CD4-positive, alpha-beta memory T cell (primary cell): Measurements from ENCODE around the gene AKAP13. TPM values are rescaled to one million over a fixed set of nuclear protein-coding genes. Genes with fewer than 3 reads are reported as not detected.

Source experiments
- CTCF ChIA-PET: fragments of 350-600 bp; sonication (Branson Sonifier 250); formaldehyde crosslinking; loops from one replicate; lab custom pipeline; 2021; ENCODE audit warnings: inconsistent platforms; ENCODE audit not compliant: partially characterized antibody; lab: Charles Lee
- POLR2A ChIA-PET: fragments of 350-600 bp; sonication (Branson Sonifier 250); formaldehyde crosslinking; loops from one replicate; lab custom pipeline; 2021; ENCODE audit not compliant: partially characterized antibody; lab: Charles Lee
- DNase-seq, 5 donors: peaks; one replicate each; pipeline versions ENCODE4 v3.0.0 to v3.0.0-alpha.2; 2020 to 2022; ENCODE audit warnings: mixed read lengths in 1 of 5
- H3K27ac ChIP-seq: one replicate; pipeline ENCODE4 v1.7.0; 2013; ENCODE audit warnings: low read depth, low read length
- H3K27me3 ChIP-seq: 2 replicates; pipeline ENCODE4 v1.7.0; 2013; ENCODE audit warnings: mild to moderate bottlenecking, low read length, moderate library complexity; ENCODE audit not compliant: insufficient read depth
- H3K36me3 ChIP-seq: 2 replicates; pipeline ENCODE4 v1.7.0; 2013; ENCODE audit warnings: mild to moderate bottlenecking, low read length, moderate library complexity; ENCODE audit not compliant: insufficient read depth
- H3K4me1 ChIP-seq: 2 replicates; pipeline ENCODE4 v1.7.0; 2013; ENCODE audit warnings: mild to moderate bottlenecking, low read length, moderate library complexity; ENCODE audit not compliant: insufficient read depth
- H3K4me3 ChIP-seq, 2 donors: one replicate each; pipeline ENCODE4 v1.7.0; 2013; ENCODE audit warnings: low read length in 2 of 2, mild to moderate bottlenecking in 1 of 2
- H3K9me3 ChIP-seq, 2 donors: one replicate each; pipeline ENCODE4 v1.7.0; 2013; ENCODE audit warnings: low read length in 2 of 2, control low read depth in 1 of 2; ENCODE audit not compliant: control insufficient read depth in 1 of 2
- H3K27ac Mint-ChIP-seq, 7 donors: one replicate each; pipeline ENCODE4 v1.8.0; 2020 to 2021; ENCODE audit warnings: mixed read lengths in 7 of 7, mild to moderate bottlenecking in 6 of 7, inconsistent platforms in 3 of 7, moderate library complexity in 3 of 7
- H3K27me3 Mint-ChIP-seq, 2 donors: one replicate each; pipeline ENCODE4 v1.8.0; 2020 to 2021; ENCODE audit warnings: mixed read lengths in 2 of 2
- H3K36me3 Mint-ChIP-seq, 2 donors: one replicate each; pipeline ENCODE4 v1.8.0; 2020 to 2021; ENCODE audit warnings: mixed read lengths in 2 of 2, inconsistent platforms in 1 of 2, mild to moderate bottlenecking in 1 of 2
- H3K4me1 Mint-ChIP-seq, 4 donors: one replicate each; pipeline ENCODE4 v1.8.0; 2020 to 2021; ENCODE audit warnings: mixed read lengths in 4 of 4, mild to moderate bottlenecking in 1 of 4
- H3K4me3 Mint-ChIP-seq, 8 donors: one replicate each; pipeline ENCODE4 v1.8.0; 2020 to 2021; ENCODE audit warnings: mixed read lengths in 8 of 8, mild to moderate bottlenecking in 7 of 8, moderate library complexity in 6 of 8, inconsistent platforms in 3 of 8
- H3K9me3 Mint-ChIP-seq, 8 donors: one replicate each; pipeline ENCODE4 v1.8.0; 2020 to 2021; ENCODE audit warnings: mixed read lengths in 8 of 8, mild to moderate bottlenecking in 5 of 8, inconsistent platforms in 3 of 8, moderate library complexity in 1 of 8
- intact Hi-C: fragments of 100-400 bp; cut with micrococcal nuclease; formaldehyde crosslinking; loops from one replicate; pipeline ENCODE4 v1.15.1; 2023
- polyA plus RNA-seq, 2 donors: library from polyadenylated mRNA; unstranded; fragments of 300-500 nt; fragmentation: Illumina TruSeq; gene quantifications; one replicate each; pipeline ENCODE4 v1.2.3, GENCODE V29; 2021
- total RNA-seq, 2 experiments: library from RNA; stranded (reverse); gene quantifications; one replicate each; pipeline ENCODE4 v1.2.3, GENCODE V29; 2021

Gene AKAP13
- total and polyA plus RNA-seq, 4 experiments from 2014 or later = 68.7 to 319 (median 247) TPM

DNA sequence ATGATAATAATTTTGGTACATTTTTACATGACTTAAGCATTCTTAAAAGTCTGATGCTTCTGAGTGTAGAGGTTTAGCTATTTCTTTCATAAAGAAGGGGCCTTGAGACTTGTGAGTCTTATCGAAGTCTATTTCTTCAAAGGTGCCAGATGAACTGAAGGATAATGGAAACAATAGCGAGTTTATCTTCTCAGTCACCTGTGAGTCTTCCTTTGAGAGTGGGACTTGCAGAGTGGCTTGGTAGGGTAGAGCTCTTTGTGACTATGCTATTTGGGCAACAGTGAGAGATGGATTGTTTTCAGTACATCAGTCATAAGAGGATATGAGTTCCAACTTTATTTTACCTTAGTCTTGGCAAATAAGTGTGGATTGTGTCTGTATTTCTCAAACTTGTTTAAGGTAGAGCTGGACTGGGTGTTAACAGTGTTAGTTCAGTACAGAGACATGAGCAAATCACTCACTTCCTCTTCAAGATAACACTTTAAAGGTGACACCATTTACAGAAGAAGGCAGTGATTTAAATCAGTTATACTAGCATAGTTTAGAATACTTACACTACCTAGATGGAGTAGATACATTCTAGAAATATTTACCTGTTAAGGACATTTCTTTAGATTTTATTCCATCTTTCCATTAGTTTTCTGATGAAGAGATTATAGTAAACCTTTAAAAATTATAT, 3.2 kb downstream of the AKAP13 start:
- Histone ChIP-seq H3K36me3 (no peaks in the 10 kb centered on the region), H3K27me3 (no peaks in the 10 kb centered on the region), H3K27ac (no peak overlapping the region), H3K9me3 (no peaks in the 10 kb centered on the region), H3K4me1 (peaks cover 73% of the 10 kb centered on the region), H3K4me3 (no peak overlapping the region)
- peaks cover 48 to 60% (median 53%) of the 10 kb centered on the region in 4 donors for H3K4me1 Mint-ChIP-seq
- intact Hi-C loops = loop anchor here (5.0 to 10.0 kb wide), 2 partner anchors 66 to 321 kb away; no protein-coding TSS in a partner anchor
- peak overlapping the region; percentile 47 to 85 (median 69) for H3K27ac Mint-ChIP-seq
- no peak for DNase-seq
- peaks cover 7 to 18% of the 10 kb centered on the region in 2 donors for H3K36me3 Mint-ChIP-seq
- CTCF ChIA-PET = interaction anchor here (1.0 to 1.9 kb wide), 6 partner anchors 19 to 102 kb away, joined by 3 to 11 read pairs (median 5); no protein-coding TSS in a partner anchor
- POLR2A ChIA-PET = interaction anchor here (1.0 to 6.5 kb wide), 4 partner anchors 17 to 54 kb away, joined by 3 to 89 read pairs (median 25); no protein-coding TSS in a partner anchor
- peak overlapping the region in 7 of 8 donors; percentile 54 to 92 (median 85) for H3K4me3 Mint-ChIP-seq
- H3K27me3 Mint-ChIP-seq = no peaks in the 10 kb centered on the region
- no peaks in the 10 kb centered on the region for H3K9me3 Mint-ChIP-seq

DNA sequence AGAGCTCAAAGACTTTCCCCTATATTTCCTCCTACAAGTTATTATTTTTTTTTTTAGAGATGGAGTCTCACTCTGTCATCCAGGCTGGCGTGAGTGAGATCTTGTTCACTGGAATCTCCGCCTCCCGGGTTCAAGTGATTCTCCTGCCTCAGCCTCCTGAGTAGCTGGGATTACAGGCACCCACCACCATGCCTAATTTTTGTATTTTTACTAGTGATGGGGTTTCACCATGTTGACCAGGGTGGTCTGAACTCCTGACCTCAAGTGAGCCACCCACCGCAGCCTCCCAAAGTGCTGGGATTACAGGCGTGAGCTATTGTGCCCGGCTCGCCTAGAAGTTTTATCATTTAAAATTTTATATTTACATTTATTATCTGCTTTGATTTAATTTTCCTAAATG, 5.9 kb downstream of the AKAP13 start:
- H3K9me3 ChIP-seq = no peaks in the 10 kb centered on the region
- peaks cover 42 to 48% (median 45%) of the 10 kb centered on the region in 4 donors for H3K4me1 Mint-ChIP-seq
- intact Hi-C loops = loop anchor here (10.0 kb wide), 1 partner anchor 319 kb away; no protein-coding TSS in a partner anchor
- DNase-seq = no peak
- no peaks in the 10 kb centered on the region for H3K36me3 ChIP-seq
- H3K27ac ChIP-seq = no peak overlapping the region
- ChIA-PET CTCF (interaction anchor here (0.7 to 0.8 kb wide), 2 partner anchors 17 to 510 kb away, joined by 3 read pairs; no protein-coding TSS in a partner anchor), POLR2A (no interaction called here)
- H3K4me3 ChIP-seq = no peak overlapping the region
- no peaks in the 10 kb centered on the region for H3K9me3 Mint-ChIP-seq
- no peaks in the 10 kb centered on the region for H3K27me3 Mint-ChIP-seq
- peaks cover 7 to 15% of the 10 kb centered on the region in 2 donors for H3K36me3 Mint-ChIP-seq
- no peaks in the 10 kb centered on the region for H3K27me3 ChIP-seq
- H3K4me1 ChIP-seq = peaks cover 83% of the 10 kb centered on the region
- peak overlapping the region in 1 of 8 donors; percentile 13 for H3K4me3 Mint-ChIP-seq
- H3K27ac Mint-ChIP-seq = no peak overlapping the region

DNA sequence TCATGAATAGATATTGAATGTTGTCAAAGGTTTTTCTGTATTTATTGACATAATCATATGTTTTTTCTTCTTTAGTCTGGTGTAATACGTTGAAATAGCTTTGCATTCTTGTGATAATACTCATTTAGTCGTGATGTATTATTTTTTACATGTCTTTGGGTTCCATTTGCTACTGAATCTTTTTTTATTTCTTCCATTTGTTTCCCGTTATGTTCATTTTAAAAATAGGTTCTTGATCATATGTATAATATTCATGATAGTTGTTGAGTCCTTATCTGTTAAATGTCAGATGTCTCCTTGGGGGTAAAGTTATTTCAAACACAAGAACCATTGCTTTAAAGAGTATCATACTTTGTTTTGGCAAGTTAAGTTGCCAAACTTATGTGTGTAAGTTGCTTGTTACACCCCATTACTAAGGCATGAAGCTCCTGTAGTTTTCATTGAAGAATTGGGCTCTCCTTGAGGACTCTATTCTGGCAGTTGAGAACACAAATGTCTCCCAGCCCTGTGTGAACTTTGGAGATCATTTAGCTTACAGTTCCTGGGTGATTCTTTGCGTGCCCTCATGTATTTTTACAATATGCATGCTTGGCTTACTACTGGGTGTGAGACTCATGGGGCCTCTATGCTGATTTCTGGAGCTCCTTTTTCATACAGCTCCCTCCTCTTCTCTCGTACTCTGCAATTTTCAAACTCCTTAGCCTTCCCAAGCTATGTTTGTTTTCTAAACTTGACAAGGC, 8.3 kb downstream of the AKAP13 start:
- peaks cover 6 to 12% of the 10 kb centered on the region in 2 donors for H3K36me3 Mint-ChIP-seq
- H3K9me3 ChIP-seq = no peaks in the 10 kb centered on the region
- ChIA-PET POLR2A (interaction anchor here (1.9 to 2.9 kb wide), 3 partner anchors 9 to 58 kb away, joined by 5 to 10 read pairs (median 7); partner anchors contain the start of gene AKAP13), CTCF (interaction anchor here (1.4 to 1.9 kb wide), 3 partner anchors 12 to 26 kb away, joined by 3 to 7 read pairs (median 5); no protein-coding TSS in a partner anchor)
- peaks cover 33 to 37% (median 36%) of the 10 kb centered on the region in 4 donors for H3K4me1 Mint-ChIP-seq
- peaks cover 65% of the 10 kb centered on the region for H3K4me1 ChIP-seq
- no peaks in the 10 kb centered on the region for H3K9me3 Mint-ChIP-seq
- DNase-seq = no peak
- H3K4me3 Mint-ChIP-seq = no peak overlapping the region
- H3K4me3 ChIP-seq = no peak overlapping the region
- no peaks in the 10 kb centered on the region for H3K27me3 Mint-ChIP-seq
- intact Hi-C loops = loop anchor here (10.0 kb wide), 1 partner anchor 316 kb away; no protein-coding TSS in a partner anchor
- H3K36me3 ChIP-seq = no peaks in the 10 kb centered on the region
- H3K27ac Mint-ChIP-seq = no peak overlapping the region
- H3K27me3 ChIP-seq = no peaks in the 10 kb centered on the region
- no peak overlapping the region for H3K27ac ChIP-seq

DNA sequence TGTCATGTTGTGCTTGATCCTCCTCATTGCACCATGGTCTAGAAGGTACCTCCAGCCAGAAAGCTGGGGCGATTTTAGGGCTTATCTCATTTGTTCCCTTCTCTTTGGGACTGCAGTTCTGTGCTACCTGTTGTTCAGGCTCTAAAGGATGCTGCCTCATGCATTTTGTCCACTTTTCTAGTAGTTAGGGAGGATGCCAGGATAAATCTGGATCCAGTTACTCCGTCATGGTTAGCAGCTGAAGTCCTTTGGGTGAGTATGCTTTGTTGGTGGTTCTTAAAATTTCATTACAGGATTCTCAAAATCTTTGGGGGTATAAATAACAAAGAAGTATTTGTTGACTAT, 8.9 kb downstream of the AKAP13 start:
- Histone ChIP-seq H3K27ac (no peak overlapping the region), H3K27me3 (no peaks in the 10 kb centered on the region), H3K36me3 (no peaks in the 10 kb centered on the region), H3K4me1 (peaks cover 65% of the 10 kb centered on the region), H3K9me3 (no peaks in the 10 kb centered on the region), H3K4me3 (no peak overlapping the region)
- intact Hi-C loops = loop anchor here (10.0 kb wide), 1 partner anchor 316 kb away; no protein-coding TSS in a partner anchor
- Mint-ChIP-seq H3K4me3 (no peak overlapping the region), H3K9me3 (no peaks in the 10 kb centered on the region), H3K27ac (no peak overlapping the region), H3K4me1 (peaks cover 35 to 37% (median 36%) of the 10 kb centered on the region in 4 donors), H3K36me3 (peaks cover 6 to 12% of the 10 kb centered on the region in 2 donors), H3K27me3 (no peaks in the 10 kb centered on the region)
- POLR2A ChIA-PET = interaction anchor here (1.9 to 2.9 kb wide), 3 partner anchors 10 to 59 kb away, joined by 5 to 10 read pairs (median 7); partner anchors contain the start of gene AKAP13
- DNase-seq = no peak
- CTCF ChIA-PET = interaction anchor here (1.4 to 1.9 kb wide), 3 partner anchors 12 to 25 kb away, joined by 3 to 7 read pairs (median 5); no protein-coding TSS in a partner anchor

DNA sequence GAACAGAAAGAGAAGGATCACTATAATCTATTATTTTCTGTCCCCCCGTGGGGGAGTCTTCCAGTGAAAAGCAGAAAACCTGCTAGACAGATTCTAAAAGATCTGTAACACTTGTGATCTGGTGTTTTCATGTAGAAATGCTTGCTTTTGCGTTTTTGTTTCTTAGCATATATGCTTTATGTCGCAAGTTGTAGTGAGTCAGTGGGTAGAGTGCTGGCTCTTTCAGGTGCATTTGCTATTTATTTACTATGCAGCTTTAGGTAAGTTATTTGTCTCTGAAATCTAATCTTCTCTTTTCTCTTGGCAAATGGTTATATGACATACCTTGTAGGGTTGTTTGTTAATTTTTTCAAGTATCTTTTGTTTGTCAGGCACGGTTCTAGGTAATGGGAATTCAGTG, 9.4 kb downstream of the AKAP13 start:
- Mint-ChIP-seq H3K4me1 (peaks cover 37 to 38% (median 38%) of the 10 kb centered on the region in 4 donors), H3K27me3 (no peaks in the 10 kb centered on the region), H3K4me3 (no peak overlapping the region), H3K27ac (no peak overlapping the region), H3K36me3 (peaks cover 5 to 10% of the 10 kb centered on the region in 2 donors), H3K9me3 (no peaks in the 10 kb centered on the region)
- H3K4me3 ChIP-seq = no peak overlapping the region
- H3K27me3 ChIP-seq = no peaks in the 10 kb centered on the region
- no peaks in the 10 kb centered on the region for H3K36me3 ChIP-seq
- no peak for DNase-seq
- H3K4me1 ChIP-seq = peaks cover 65% of the 10 kb centered on the region
- no peaks in the 10 kb centered on the region for H3K9me3 ChIP-seq
- intact Hi-C loops = loop anchor here (10.0 kb wide), 1 partner anchor 315 kb away; no protein-coding TSS in a partner anchor
- ChIA-PET CTCF (interaction anchor here (1.4 to 1.9 kb wide), 3 partner anchors 11 to 25 kb away, joined by 3 to 7 read pairs (median 5); no protein-coding TSS in a partner anchor), POLR2A (interaction anchor here (1.9 to 2.9 kb wide), 3 partner anchors 10 to 59 kb away, joined by 5 to 10 read pairs (median 7); partner anchors contain the start of gene AKAP13)
- H3K27ac ChIP-seq = no peak overlapping the region

DNA sequence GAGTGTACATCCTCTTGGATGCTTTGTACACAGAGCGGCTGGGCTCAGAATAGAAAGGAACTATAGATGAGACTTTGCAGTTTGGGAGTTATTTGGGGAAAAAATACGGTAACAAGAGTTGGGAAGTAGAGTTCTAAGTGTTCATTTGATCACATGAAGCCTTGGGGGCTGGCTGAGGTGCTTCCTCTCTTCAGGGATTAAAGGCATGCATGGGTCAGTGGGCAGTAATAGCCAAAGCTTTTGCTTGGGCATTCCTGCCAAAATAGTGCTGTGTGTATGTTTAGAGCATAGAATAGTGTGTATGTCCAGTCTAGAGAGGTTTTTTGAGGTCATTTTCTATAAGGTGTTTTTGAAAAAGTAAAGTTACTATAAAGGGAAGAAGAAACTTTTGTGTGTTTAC, 12.8 kb downstream of the AKAP13 start:
- POLR2A ChIA-PET = no interaction called here
- peaks cover 0 to 8% of the 10 kb centered on the region in 2 donors for H3K36me3 Mint-ChIP-seq
- CTCF ChIA-PET = no interaction called here
- no peaks in the 10 kb centered on the region for H3K27me3 Mint-ChIP-seq
- Histone ChIP-seq H3K36me3 (no peaks in the 10 kb centered on the region), H3K27me3 (no peaks in the 10 kb centered on the region), H3K9me3 (no peaks in the 10 kb centered on the region), H3K27ac (no peak overlapping the region), H3K4me1 (peaks cover 67% of the 10 kb centered on the region), H3K4me3 (no peak overlapping the region)
- H3K27ac Mint-ChIP-seq = peak overlapping the region in 2 of 7 donors; percentile 13 to 37
- no peaks in the 10 kb centered on the region for H3K9me3 Mint-ChIP-seq
- intact Hi-C loops = no loop called here
- H3K4me1 Mint-ChIP-seq = peaks cover 36 to 52% (median 45%) of the 10 kb centered on the region in 4 donors
- peak overlapping the region in 3 of 8 donors; percentile 11 to 31 (median 23) for H3K4me3 Mint-ChIP-seq
- DNase-seq = no peak
